Gastrocnemius medialis (tissue), 4 donors: ENCODE measurements around the gene DOCK10.

Experiments
- POLR2A ChIP-seq, 2 donors: fragments of 450-650 bp; IDR thresholded peaks; one replicate each; pipeline ENCODE4 v1.6.1; 2017; ENCODE audit warnings: antibody characterized with exemption in 2 of 2, mild to moderate bottlenecking in 2 of 2, moderate library complexity in 2 of 2
- TF ChIP-seq, protein P1 (sequence below), 5 experiments: fragments of 450-650 bp in 3 of 5; fragments of 200-600 bp in 2 of 5; sonication (generic) in 2 of 5; IDR thresholded peaks in 4 of 5; conservative IDR thresholded peaks in 1 of 5; 1 replicate in 4 of 5; 2 replicates in 1 of 5; pipeline ENCODE4 v1.5.1; 2016 to 2019; ENCODE audit warnings: antibody characterized with exemption in 5 of 5, mild to moderate bottlenecking in 3 of 5, moderate library complexity in 3 of 5

GRCh38 chr2:224957540-224958461, 84.5 kb downstream of the DOCK10 start:
- TF ChIP-seq, protein P1, sequence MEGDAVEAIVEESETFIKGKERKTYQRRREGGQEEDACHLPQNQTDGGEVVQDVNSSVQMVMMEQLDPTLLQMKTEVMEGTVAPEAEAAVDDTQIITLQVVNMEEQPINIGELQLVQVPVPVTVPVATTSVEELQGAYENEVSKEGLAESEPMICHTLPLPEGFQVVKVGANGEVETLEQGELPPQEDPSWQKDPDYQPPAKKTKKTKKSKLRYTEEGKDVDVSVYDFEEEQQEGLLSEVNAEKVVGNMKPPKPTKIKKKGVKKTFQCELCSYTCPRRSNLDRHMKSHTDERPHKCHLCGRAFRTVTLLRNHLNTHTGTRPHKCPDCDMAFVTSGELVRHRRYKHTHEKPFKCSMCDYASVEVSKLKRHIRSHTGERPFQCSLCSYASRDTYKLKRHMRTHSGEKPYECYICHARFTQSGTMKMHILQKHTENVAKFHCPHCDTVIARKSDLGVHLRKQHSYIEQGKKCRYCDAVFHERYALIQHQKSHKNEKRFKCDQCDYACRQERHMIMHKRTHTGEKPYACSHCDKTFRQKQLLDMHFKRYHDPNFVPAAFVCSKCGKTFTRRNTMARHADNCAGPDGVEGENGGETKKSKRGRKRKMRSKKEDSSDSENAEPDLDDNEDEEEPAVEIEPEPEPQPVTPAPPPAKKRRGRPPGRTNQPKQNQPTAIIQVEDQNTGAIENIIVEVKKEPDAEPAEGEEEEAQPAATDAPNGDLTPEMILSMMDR (IDR thresholded peaks at IDR 0.05 in 4 of 5, conservative IDR thresholded peaks at IDR 0.05 in 1 of 5) = no peak
- TF ChIP-seq POLR2A (IDR thresholded peaks at IDR 0.05) = no peak
